ENCODE results near the gene MEOX2. TPM values are rescaled to one million over a fixed set of nuclear protein-coding genes. Genes with fewer than 3 reads are reported as not detected.

MEOX2 gene
- total RNA-seq, 1 experiment from 2014 or later: not detected

DNA sequence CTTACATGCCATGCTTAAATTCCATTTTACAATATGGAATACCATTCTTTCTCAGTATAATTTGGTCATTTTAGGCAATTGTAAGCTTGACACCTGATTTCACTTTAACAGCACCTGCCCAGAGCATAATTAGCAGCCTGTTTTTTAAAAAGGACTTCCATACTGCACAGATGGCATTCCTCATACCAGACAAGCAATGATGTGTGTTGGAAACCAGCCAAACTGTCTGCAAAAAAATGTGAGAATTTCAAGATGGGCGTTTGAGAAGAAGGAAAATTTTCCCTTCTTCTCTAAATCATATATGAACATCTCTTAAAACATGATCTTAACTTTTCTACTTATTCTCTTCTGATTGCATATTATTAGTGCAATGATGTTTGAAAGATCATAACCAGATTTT is 84.2 kb downstream of the MEOX2 start:
- no peak overlapping the region for H3K9ac ChIP-seq (ENCODE audit: extremely low read depth, insufficient read length, low read length)
- no peaks in the 10 kb centered on the region for H3K27me3 Mint-ChIP-seq (ENCODE audit: low read depth)
- no peak overlapping the region for H2BK5ac ChIP-seq (ENCODE audit: insufficient read length, low read length)
- no peak overlapping the region for H3K23ac ChIP-seq (ENCODE audit: insufficient read length, low read depth, low read length)
- H3K27ac Mint-ChIP-seq: no peak overlapping the region
- H2BK12ac ChIP-seq (ENCODE audit: insufficient read length, low read depth, low read length): no peak overlapping the region
- no peak overlapping the region for H3K4ac ChIP-seq (ENCODE audit: low read depth, low read length)
- H3K27ac ChIP-seq (ENCODE audit: insufficient read length, low read depth, low read length): no peak overlapping the region
- H3K79me1 ChIP-seq (ENCODE audit: insufficient read depth, low read depth, low read length, poor library complexity, severe bottlenecking): no peaks in the 10 kb centered on the region
- no peak overlapping the region for H2BK15ac ChIP-seq (ENCODE audit: low read depth, low read length)
- H3K18ac ChIP-seq (ENCODE audit: insufficient read length, low read depth, low read length): no peak overlapping the region
- no peaks in the 10 kb centered on the region for H3K9me3 ChIP-seq (ENCODE audit: control insufficient read depth, low read depth, low read length)
- H4K5ac ChIP-seq (ENCODE audit: insufficient read length, low read depth, low read length): no peak overlapping the region
- no peak overlapping the region for H4K8ac ChIP-seq (replicated peaks; ENCODE audit: insufficient read length, low read depth, low read length)
- no peaks in the 10 kb centered on the region for H3K4me1 ChIP-seq (ENCODE audit: insufficient read depth, low read length)
- no peaks in the 10 kb centered on the region for H3K23me2 ChIP-seq (ENCODE audit: insufficient read length, low read depth, low read length, poor library complexity, severe bottlenecking)
- H3K36me3 Mint-ChIP-seq (ENCODE audit: insufficient read depth in 1 of 3, low read depth in 3 of 3): no peaks in the 10 kb centered on the region
- H3K14ac ChIP-seq (ENCODE audit: insufficient read depth, low read length): no peak overlapping the region
- no peak for TF ChIP-seq CTCF (conservative IDR thresholded peaks at IDR 0.05)
- no peak for DNase-seq
- no peak overlapping the region for H3K56ac ChIP-seq (ENCODE audit: insufficient read length, low read depth, low read length)
- no peak overlapping the region for H2BK20ac ChIP-seq (ENCODE audit: low read depth, low read length, poor library complexity, severe bottlenecking)
- H3T11ph ChIP-seq (ENCODE audit: low read length): no peak overlapping the region
- no peak overlapping the region for H2AK5ac ChIP-seq (ENCODE audit: insufficient read length, low read length)
- no peak overlapping the region for H2BK120ac ChIP-seq (ENCODE audit: low read depth, low read length, poor library complexity, severe bottlenecking)
- H3K4me1 Mint-ChIP-seq: peaks cover 4 to 5% of the 10 kb centered on the region in 2 experiments; a peak in 1 of 4 replicates
- no CpG with 5 or more reads among the region's 1 CpG for WGBS (ENCODE audit: extremely low coverage, insufficient read length, low lambda C conversion rate)
- no peak overlapping the region for H4K91ac ChIP-seq (ENCODE audit: insufficient read length, low read depth, low read length)
- no peaks in the 10 kb centered on the region for H3K27me3 ChIP-seq (ENCODE audit: insufficient read depth, low read length)
- no peaks in the 10 kb centered on the region for H4K20me1 ChIP-seq (ENCODE audit: control insufficient read depth, insufficient read depth, insufficient read length)
- no peaks in the 10 kb centered on the region for H3K79me2 ChIP-seq (ENCODE audit: insufficient read depth, low read length)
- no peaks in the 10 kb centered on the region for H3K9me3 Mint-ChIP-seq
- no peak overlapping the region for H3K4me2 ChIP-seq (ENCODE audit: insufficient read depth, insufficient read length, low read length)
- no peak overlapping the region for H2AFZ ChIP-seq (ENCODE audit: low read length)
- H3K4me3 Mint-ChIP-seq: no peak overlapping the region
